Fibroblast of lung (primary cell): ENCODE data around the gene KATNAL1.

Source experiments
- CTCF ChIP-seq, 2 donors: IDR thresholded peaks in 1 of 2; conservative IDR thresholded peaks in 1 of 2; 1 replicate in 1 of 2; 2 replicates in 1 of 2; pipeline ENCODE4 v1.5.1; 2011 to 2012; ENCODE audit warnings: low read length in 2 of 2, control low read depth in 1 of 2, inconsistent platforms in 1 of 2, low read depth in 1 of 2, mild to moderate bottlenecking in 1 of 2
- EZH2 ChIP-seq: IDR thresholded peaks from 2 replicates; pipeline ENCODE4 v1.5.1; 2012; ENCODE audit warnings: low read length, control low read depth, mild to moderate bottlenecking; ENCODE audit errors: missing control alignments

- TF ChIP-seq CTCF (conservative IDR thresholded peaks at IDR 0.05 in 1 of 2, IDR thresholded peaks at IDR 0.05 in 1 of 2; ENCODE audit: low read depth in 1 of 2, low read length in 2 of 2) (no peak), EZH2 (no peak)
Measured at GRCh38 chr13:30194906-30195305, 112.4 kb downstream of the KATNAL1 start.
